ENCODE measurements around the gene AMPD2. TPM values are rescaled to one million over a fixed set of nuclear protein-coding genes. Genes with fewer than 3 reads are reported as not detected.

Gene AMPD2
- total RNA-seq, 1 experiment from 2014 or later = 79.8 TPM

DNA sequence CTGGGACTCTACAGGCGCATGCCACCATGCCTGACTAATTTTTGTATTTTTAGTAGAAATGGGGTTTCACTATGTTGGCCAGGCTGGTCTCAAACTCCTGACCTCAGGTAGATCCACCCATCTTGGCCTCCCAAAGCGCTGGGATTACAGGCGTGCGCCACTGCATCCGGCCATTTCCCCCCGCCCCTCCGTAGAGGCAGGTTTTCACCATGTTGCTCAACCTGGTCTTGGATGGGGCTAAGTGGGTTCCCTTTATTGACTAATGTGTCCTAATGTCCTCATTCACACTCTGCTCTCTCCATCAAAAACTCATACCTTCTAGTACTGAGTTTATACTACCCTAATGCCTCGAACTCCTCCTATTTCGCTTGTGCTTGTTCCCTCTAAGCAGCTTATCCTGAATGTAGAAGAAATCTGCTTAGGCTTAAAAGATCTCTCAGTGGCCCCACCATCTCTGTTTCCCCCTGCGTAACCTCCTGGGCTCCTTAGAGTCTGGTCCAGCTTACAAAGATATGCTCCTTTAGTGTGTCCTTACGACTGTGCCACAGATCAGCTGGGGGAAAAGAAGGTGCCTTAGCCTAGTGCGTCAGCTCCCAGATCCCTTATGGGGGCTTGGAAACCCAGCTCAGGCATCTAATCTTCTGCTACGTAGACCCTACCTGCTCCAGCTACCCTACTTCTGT lies 8.2 kb upstream of the AMPD2 start:
- peaks cover 28% of the 10 kb centered on the region for H3K4me1 Mint-ChIP-seq
- POLR2A ChIA-PET = no interaction called here
- H3K27me3 Mint-ChIP-seq (ENCODE audit: low read depth) = no peaks in the 10 kb centered on the region
- no peaks in the 10 kb centered on the region for H3K9me3 Mint-ChIP-seq
- TF ChIP-seq ZNF263 (CRISPR knock-in tag; IDR thresholded peaks at IDR 0.05; ENCODE audit: low read depth) (no peak), CBFB (CRISPR knock-in tag; IDR thresholded peaks at IDR 0.05; ENCODE audit: low read depth) (no peak), GRHL2 (CRISPR knock-in tag; IDR thresholded peaks at IDR 0.05; ENCODE audit: insufficient replicate concordance, severe bottlenecking) (no peak), RELA (CRISPR knock-in tag; IDR thresholded peaks at IDR 0.05; ENCODE audit: borderline replicate concordance) (no peak), PRRX2 (CRISPR knock-in tag; IDR thresholded peaks at IDR 0.05) (no peak)
- TF ChIP-seq, protein P1, sequence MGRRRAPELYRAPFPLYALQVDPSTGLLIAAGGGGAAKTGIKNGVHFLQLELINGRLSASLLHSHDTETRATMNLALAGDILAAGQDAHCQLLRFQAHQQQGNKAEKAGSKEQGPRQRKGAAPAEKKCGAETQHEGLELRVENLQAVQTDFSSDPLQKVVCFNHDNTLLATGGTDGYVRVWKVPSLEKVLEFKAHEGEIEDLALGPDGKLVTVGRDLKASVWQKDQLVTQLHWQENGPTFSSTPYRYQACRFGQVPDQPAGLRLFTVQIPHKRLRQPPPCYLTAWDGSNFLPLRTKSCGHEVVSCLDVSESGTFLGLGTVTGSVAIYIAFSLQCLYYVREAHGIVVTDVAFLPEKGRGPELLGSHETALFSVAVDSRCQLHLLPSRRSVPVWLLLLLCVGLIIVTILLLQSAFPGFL (CRISPR knock-in tag; IDR thresholded peaks at IDR 0.05; ENCODE audit: borderline replicate concordance) = no peak
- TF ChIP-seq, protein P2, sequence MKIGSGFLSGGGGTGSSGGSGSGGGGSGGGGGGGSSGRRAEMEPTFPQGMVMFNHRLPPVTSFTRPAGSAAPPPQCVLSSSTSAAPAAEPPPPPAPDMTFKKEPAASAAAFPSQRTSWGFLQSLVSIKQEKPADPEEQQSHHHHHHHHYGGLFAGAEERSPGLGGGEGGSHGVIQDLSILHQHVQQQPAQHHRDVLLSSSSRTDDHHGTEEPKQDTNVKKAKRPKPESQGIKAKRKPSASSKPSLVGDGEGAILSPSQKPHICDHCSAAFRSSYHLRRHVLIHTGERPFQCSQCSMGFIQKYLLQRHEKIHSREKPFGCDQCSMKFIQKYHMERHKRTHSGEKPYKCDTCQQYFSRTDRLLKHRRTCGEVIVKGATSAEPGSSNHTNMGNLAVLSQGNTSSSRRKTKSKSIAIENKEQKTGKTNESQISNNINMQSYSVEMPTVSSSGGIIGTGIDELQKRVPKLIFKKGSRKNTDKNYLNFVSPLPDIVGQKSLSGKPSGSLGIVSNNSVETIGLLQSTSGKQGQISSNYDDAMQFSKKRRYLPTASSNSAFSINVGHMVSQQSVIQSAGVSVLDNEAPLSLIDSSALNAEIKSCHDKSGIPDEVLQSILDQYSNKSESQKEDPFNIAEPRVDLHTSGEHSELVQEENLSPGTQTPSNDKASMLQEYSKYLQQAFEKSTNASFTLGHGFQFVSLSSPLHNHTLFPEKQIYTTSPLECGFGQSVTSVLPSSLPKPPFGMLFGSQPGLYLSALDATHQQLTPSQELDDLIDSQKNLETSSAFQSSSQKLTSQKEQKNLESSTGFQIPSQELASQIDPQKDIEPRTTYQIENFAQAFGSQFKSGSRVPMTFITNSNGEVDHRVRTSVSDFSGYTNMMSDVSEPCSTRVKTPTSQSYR (CRISPR knock-in tag; IDR thresholded peaks at IDR 0.05) = no peak
- TF ChIP-seq, protein P3, sequence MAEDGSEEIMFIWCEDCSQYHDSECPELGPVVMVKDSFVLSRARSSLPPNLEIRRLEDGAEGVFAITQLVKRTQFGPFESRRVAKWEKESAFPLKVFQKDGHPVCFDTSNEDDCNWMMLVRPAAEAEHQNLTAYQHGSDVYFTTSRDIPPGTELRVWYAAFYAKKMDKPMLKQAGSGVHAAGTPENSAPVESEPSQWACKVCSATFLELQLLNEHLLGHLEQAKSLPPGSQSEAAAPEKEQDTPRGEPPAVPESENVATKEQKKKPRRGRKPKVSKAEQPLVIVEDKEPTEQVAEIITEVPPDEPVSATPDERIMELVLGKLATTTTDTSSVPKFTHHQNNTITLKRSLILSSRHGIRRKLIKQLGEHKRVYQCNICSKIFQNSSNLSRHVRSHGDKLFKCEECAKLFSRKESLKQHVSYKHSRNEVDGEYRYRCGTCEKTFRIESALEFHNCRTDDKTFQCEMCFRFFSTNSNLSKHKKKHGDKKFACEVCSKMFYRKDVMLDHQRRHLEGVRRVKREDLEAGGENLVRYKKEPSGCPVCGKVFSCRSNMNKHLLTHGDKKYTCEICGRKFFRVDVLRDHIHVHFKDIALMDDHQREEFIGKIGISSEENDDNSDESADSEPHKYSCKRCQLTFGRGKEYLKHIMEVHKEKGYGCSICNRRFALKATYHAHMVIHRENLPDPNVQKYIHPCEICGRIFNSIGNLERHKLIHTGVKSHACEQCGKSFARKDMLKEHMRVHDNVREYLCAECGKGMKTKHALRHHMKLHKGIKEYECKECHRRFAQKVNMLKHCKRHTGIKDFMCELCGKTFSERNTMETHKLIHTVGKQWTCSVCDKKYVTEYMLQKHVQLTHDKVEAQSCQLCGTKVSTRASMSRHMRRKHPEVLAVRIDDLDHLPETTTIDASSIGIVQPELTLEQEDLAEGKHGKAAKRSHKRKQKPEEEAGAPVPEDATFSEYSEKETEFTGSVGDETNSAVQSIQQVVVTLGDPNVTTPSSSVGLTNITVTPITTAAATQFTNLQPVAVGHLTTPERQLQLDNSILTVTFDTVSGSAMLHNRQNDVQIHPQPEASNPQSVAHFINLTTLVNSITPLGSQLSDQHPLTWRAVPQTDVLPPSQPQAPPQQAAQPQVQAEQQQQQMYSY (CRISPR knock-in tag; IDR thresholded peaks at IDR 0.05) = no peak
- no peak for DNase-seq (ENCODE audit: low spot score)
- CTCF ChIA-PET = interaction anchor here (0.5 to 3.9 kb wide), 3 partner anchors 19 to 129 kb away, joined by 3 to 24 read pairs (median 10); no protein-coding TSS in a partner anchor
- H3K27ac Mint-ChIP-seq = no peak overlapping the region
- no peak for ATAC-seq
- no peak overlapping the region for H3K4me3 Mint-ChIP-seq
- H3K36me3 Mint-ChIP-seq = no peaks in the 10 kb centered on the region

DNA sequence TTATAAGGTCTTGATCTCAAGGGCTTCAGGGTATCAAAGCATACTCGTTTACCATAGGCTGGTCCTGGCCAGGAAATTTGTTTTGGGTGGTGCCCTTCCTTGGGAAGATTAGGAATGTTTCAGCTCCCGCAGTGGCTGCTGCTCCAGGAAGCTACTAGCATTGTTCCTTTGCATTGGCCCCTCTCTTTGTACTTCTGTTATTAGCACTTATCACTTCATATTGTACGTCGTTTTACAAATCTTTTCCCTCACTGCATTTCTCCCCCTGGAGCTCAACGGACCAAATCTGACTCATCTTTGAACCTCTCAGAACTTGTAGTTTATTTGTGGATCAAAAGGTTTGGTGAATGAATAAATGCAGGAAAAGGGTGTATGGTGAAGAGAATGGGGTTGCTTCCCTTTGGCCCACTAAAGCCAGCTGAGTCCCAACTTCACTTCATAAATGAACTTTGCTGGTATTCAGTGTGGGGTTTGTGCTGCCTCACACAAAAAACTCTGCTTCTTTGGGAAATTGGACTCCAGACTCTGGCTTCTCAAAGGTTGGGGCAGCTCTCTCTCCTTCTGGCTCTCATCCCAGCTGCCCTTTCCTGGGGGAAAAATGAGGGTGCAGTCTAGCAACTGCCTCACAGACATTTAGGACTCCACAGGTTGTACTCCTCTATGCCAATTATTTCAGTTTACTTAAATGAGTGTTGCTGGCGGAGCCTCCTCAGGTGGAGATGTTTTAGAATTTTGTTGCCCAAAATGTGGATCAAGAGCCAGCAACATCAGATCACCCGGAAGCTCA lies 6.1 kb upstream of the AMPD2 start:
- no peak for DNase-seq (ENCODE audit: low spot score)
- no peak for ATAC-seq
- Mint-ChIP-seq H3K4me3 (no peak overlapping the region), H3K4me1 (peaks cover 36% of the 10 kb centered on the region), H3K27me3 (ENCODE audit: low read depth) (no peaks in the 10 kb centered on the region), H3K27ac (no peak overlapping the region), H3K9me3 (no peaks in the 10 kb centered on the region), H3K36me3 (no peaks in the 10 kb centered on the region)
- POLR2A ChIA-PET = interaction anchor here (1.9 kb wide), 1 partner anchor 65 kb away, joined by 8 read pairs; the partner anchor contains the start of gene GNAI3
- TF ChIP-seq ZNF219 (CRISPR knock-in tag; IDR thresholded peaks at IDR 0.05; ENCODE audit: borderline replicate concordance) (no peak), CREB1 (CRISPR knock-in tag; IDR thresholded peaks at IDR 0.05) (no peak)
- TF ChIP-seq, protein P4, sequence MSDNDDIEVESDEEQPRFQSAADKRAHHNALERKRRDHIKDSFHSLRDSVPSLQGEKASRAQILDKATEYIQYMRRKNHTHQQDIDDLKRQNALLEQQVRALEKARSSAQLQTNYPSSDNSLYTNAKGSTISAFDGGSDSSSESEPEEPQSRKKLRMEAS (CRISPR knock-in tag; IDR thresholded peaks at IDR 0.05) = no peak
- CTCF ChIA-PET = interaction anchor here (0.7 to 3.9 kb wide), 5 partner anchors 17 to 84 kb away, joined by 3 to 24 read pairs (median 10); no protein-coding TSS in a partner anchor

DNA sequence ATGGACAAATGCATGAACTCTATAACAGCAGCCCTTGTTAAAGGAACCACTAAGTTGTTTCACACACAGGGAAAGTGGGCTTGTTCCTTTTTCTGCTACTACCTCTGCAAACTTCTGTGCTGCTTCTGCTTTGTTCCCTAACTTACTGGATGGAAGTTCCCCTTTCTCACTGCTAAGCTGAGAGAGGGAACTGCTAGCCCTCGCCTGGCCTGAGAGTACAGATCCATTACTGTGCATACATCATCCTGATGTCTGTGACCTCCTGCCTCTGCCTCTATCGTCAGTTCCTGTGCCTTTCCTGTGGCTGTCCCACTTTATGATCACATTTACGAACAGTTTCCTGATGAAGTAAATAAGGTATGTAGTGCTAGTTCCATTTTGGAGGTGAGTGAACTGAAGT lies 3.8 kb upstream of the AMPD2 start:
- POLR2A ChIA-PET = no interaction called here
- no peaks in the 10 kb centered on the region for H3K36me3 Mint-ChIP-seq
- CTCF ChIA-PET = interaction anchor here (1.6 to 2.2 kb wide), 3 partner anchors 10 to 70 kb away, joined by 4 to 8 read pairs (median 5); no protein-coding TSS in a partner anchor
- no peaks in the 10 kb centered on the region for H3K9me3 Mint-ChIP-seq
- no peak overlapping the region for H3K4me3 Mint-ChIP-seq
- no peak overlapping the region for H3K27ac Mint-ChIP-seq
- peaks cover 28% of the 10 kb centered on the region for H3K4me1 Mint-ChIP-seq
- H3K27me3 Mint-ChIP-seq (ENCODE audit: low read depth) = no peaks in the 10 kb centered on the region
- ATAC-seq (no peak), DNase-seq (ENCODE audit: low spot score) (no peak)
- no peak for TF ChIP-seq HMGA2 (CRISPR knock-in tag; IDR thresholded peaks at IDR 0.05)
- TF ChIP-seq, protein P3 (CRISPR knock-in tag; IDR thresholded peaks at IDR 0.05) = no peak
- TF ChIP-seq, protein P5, sequence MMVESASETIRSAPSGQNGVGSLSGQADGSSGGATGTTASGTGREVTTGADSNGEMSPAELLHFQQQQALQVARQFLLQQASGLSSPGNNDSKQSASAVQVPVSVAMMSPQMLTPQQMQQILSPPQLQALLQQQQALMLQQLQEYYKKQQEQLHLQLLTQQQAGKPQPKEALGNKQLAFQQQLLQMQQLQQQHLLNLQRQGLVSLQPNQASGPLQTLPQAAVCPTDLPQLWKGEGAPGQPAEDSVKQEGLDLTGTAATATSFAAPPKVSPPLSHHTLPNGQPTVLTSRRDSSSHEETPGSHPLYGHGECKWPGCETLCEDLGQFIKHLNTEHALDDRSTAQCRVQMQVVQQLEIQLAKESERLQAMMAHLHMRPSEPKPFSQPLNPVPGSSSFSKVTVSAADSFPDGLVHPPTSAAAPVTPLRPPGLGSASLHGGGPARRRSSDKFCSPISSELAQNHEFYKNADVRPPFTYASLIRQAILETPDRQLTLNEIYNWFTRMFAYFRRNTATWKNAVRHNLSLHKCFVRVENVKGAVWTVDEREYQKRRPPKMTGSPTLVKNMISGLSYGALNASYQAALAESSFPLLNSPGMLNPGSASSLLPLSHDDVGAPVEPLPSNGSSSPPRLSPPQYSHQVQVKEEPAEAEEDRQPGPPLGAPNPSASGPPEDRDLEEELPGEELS (CRISPR knock-in tag; IDR thresholded peaks at IDR 0.05) = no peak
